Mesothelial cell of epicardium (in vitro differentiated cells): ENCODE results near the gene JAML. TPM values are rescaled to one million over a fixed set of nuclear protein-coding genes. Genes with fewer than 3 reads are reported as not detected.

Experiments used
- DNase-seq, 2 experiments: peaks; one replicate each; pipeline ENCODE4 v3.0.0; 2021; ENCODE audit warnings: low spot score in 2 of 2; ENCODE audit not compliant: unreplicated experiment in 2 of 2
- H3K27ac Mint-ChIP-seq: 2 replicates; pipeline ENCODE4 v1.8.0; 2021; ENCODE audit warnings: mixed read lengths
- H3K27me3 Mint-ChIP-seq: 2 replicates; pipeline ENCODE4 v1.8.0; 2021; ENCODE audit warnings: low read depth, mixed read lengths
- H3K36me3 Mint-ChIP-seq: 2 replicates; pipeline ENCODE4 v1.8.0; 2021; ENCODE audit warnings: mixed read lengths
- H3K4me1 Mint-ChIP-seq: 2 replicates; pipeline ENCODE4 v1.8.0; 2021; ENCODE audit warnings: mixed read lengths
- H3K4me3 Mint-ChIP-seq: 2 replicates; pipeline ENCODE4 v1.8.0; 2021; ENCODE audit warnings: mild to moderate bottlenecking, moderate library complexity, mixed read lengths
- H3K9me3 Mint-ChIP-seq: 2 replicates; pipeline ENCODE4 v1.8.0; 2021; ENCODE audit warnings: mixed read lengths
- CTCF ChIP-seq: fragments of 200-600 bp; sonication (generic); IDR thresholded peaks from one replicate; pipeline ENCODE4 v1.5.0; 2021; ENCODE audit warnings: antibody characterized with exemption; ENCODE audit not compliant: unreplicated experiment
- total RNA-seq: library from RNA; stranded (reverse); gene quantifications from 3 replicates; pipeline ENCODE4 v1.2.1, GENCODE V29; 2021

Gene JAML
- total RNA-seq, 1 donor from 2014 or later, result not detected

- DNase-seq, result no peak
- Mint-ChIP-seq H3K4me1 (peaks cover 17% of the 10 kb centered on the region), H3K9me3 (no peaks in the 10 kb centered on the region), H3K27ac (no peak overlapping the region), H3K27me3 (peaks cover 98% of the 10 kb centered on the region), H3K36me3 (no peaks in the 10 kb centered on the region), H3K4me3 (no peak overlapping the region)
- TF ChIP-seq CTCF, result no peak
Observed at GRCh38 chr11:118151431-118151830, 73.4 kb downstream of the JAML start.

GRCh38 chr11:118149493-118149892 lies 75.3 kb downstream of the JAML start:
- no peaks in the 10 kb centered on the region for H3K9me3 Mint-ChIP-seq
- H3K27ac Mint-ChIP-seq, result no peak overlapping the region
- TF ChIP-seq CTCF, result no peak
- no peak overlapping the region for H3K4me3 Mint-ChIP-seq
- peaks cover 17% of the 10 kb centered on the region for H3K4me1 Mint-ChIP-seq
- H3K27me3 Mint-ChIP-seq, result peaks cover 94% of the 10 kb centered on the region
- no peak for DNase-seq
- H3K36me3 Mint-ChIP-seq, result no peaks in the 10 kb centered on the region

GRCh38 chr11:118148856-118149255 lies 76.0 kb downstream of the JAML start:
- TF ChIP-seq CTCF, result no peak
- Mint-ChIP-seq H3K9me3 (no peaks in the 10 kb centered on the region), H3K4me1 (peaks cover 15% of the 10 kb centered on the region), H3K27ac (no peak overlapping the region), H3K4me3 (no peak overlapping the region), H3K36me3 (no peaks in the 10 kb centered on the region), H3K27me3 (peaks cover 94% of the 10 kb centered on the region)
- no peak for DNase-seq

- no peak for DNase-seq
- Mint-ChIP-seq H3K9me3 (no peaks in the 10 kb centered on the region), H3K4me1 (peaks cover 11% of the 10 kb centered on the region), H3K27ac (no peak overlapping the region), H3K27me3 (peaks cover 94% of the 10 kb centered on the region), H3K36me3 (no peaks in the 10 kb centered on the region), H3K4me3 (no peak overlapping the region)
- TF ChIP-seq CTCF, result no peak
Observed at GRCh38 chr11:118148240-118148639, 76.6 kb downstream of the JAML start.

- Mint-ChIP-seq H3K4me3 (peak overlapping the region; percentile 11), H3K36me3 (no peaks in the 10 kb centered on the region), H3K9me3 (no peaks in the 10 kb centered on the region)
Observed at GRCh38 chr11:118147502-118147901, 77.3 kb downstream of the JAML start.

More at GRCh38 chr11:118147502-118147901, 77.3 kb downstream of the JAML start:
- peaks cover 96% of the 10 kb centered on the region for H3K27me3 Mint-ChIP-seq
- no peak for DNase-seq
- TF ChIP-seq CTCF, result no peak
- H3K27ac Mint-ChIP-seq, result no peak overlapping the region
- H3K4me1 Mint-ChIP-seq, result peaks cover 11% of the 10 kb centered on the region
